H9 (cell line): ENCODE measurements around the gene FAM43A. TPM values are rescaled to one million over a fixed set of nuclear protein-coding genes. Genes with fewer than 3 reads are reported as not detected.

Experiments
- DNase-seq: peaks from one replicate; pipeline ENCODE4 v3.0.0-alpha.2; 2017
- H2AFZ ChIP-seq: one replicate; pipeline ENCODE4 v1.6.1; 2013; ENCODE audit warnings: mild to moderate bottlenecking, low read length, control low read depth, moderate library complexity
- H2AK5ac ChIP-seq: 2 replicates; pipeline ENCODE4 v1.6.1; 2013; ENCODE audit warnings: low read length, control low read depth, mixed read lengths; ENCODE audit not compliant: insufficient read length
- H2BK120ac ChIP-seq: one replicate; pipeline ENCODE4 v1.6.1; 2013; ENCODE audit warnings: low read depth, mild to moderate bottlenecking, low read length, control low read depth, inconsistent platforms; ENCODE audit not compliant: poor library complexity, severe bottlenecking
- H2BK12ac ChIP-seq: 2 replicates; pipeline ENCODE4 v1.6.1; 2013; ENCODE audit warnings: low read length, control low read depth, mixed read lengths, low read depth; ENCODE audit not compliant: insufficient read length
- H2BK15ac ChIP-seq: 2 replicates; pipeline ENCODE4 v1.6.1; 2013; ENCODE audit warnings: low read depth, low read length, control low read depth
- H2BK20ac ChIP-seq: one replicate; pipeline ENCODE4 v1.6.1; 2013; ENCODE audit warnings: low read depth, mild to moderate bottlenecking, low read length, control low read depth, inconsistent platforms; ENCODE audit not compliant: poor library complexity, severe bottlenecking
- H2BK5ac ChIP-seq: 2 replicates; pipeline ENCODE4 v1.6.1; 2013; ENCODE audit warnings: low read length, control low read depth, mixed read lengths; ENCODE audit not compliant: insufficient read length
- H3K14ac ChIP-seq: 2 replicates; pipeline ENCODE4 v1.6.1; 2013; ENCODE audit warnings: low read length, control low read depth; ENCODE audit not compliant: insufficient read depth
- H3K18ac ChIP-seq: 2 replicates; pipeline ENCODE4 v1.6.1; 2013; ENCODE audit warnings: low read depth, mild to moderate bottlenecking, mixed read lengths, low read length, control low read depth; ENCODE audit not compliant: insufficient read length
- H3K23ac ChIP-seq: 2 replicates; pipeline ENCODE4 v1.6.1; 2013; ENCODE audit warnings: low read length, control low read depth, mixed read lengths, low read depth; ENCODE audit not compliant: insufficient read length
- H3K23me2 ChIP-seq: 2 replicates; pipeline ENCODE4 v1.6.1; 2013; ENCODE audit warnings: low read depth, mild to moderate bottlenecking, mixed read lengths, low read length, control low read depth; ENCODE audit not compliant: insufficient read length, poor library complexity, severe bottlenecking
- H3K27ac ChIP-seq: 2 replicates; pipeline ENCODE4 v1.5.1; 2013; ENCODE audit warnings: low read length, control low read depth, mixed read lengths, low read depth; ENCODE audit not compliant: insufficient read length
- H3K27me3 ChIP-seq: 2 replicates; pipeline ENCODE4 v1.6.1; 2013; ENCODE audit warnings: low read length, control low read depth, inconsistent platforms; ENCODE audit not compliant: insufficient read depth
- H3K4ac ChIP-seq: 2 replicates; pipeline ENCODE4 v1.6.1; 2013; ENCODE audit warnings: low read depth, mild to moderate bottlenecking, control low read depth, inconsistent platforms, low read length, moderate library complexity
- H3K4me1 ChIP-seq: 2 replicates; pipeline ENCODE4 v1.6.1; 2013; ENCODE audit warnings: low read length, control low read depth, inconsistent platforms; ENCODE audit not compliant: insufficient read depth
- H3K4me2 ChIP-seq: 2 replicates; pipeline ENCODE4 v1.6.1; 2013; ENCODE audit warnings: low read length, control low read depth, mixed read lengths; ENCODE audit not compliant: insufficient read length, insufficient read depth
- H3K56ac ChIP-seq: 2 replicates; pipeline ENCODE4 v1.6.1; 2013; ENCODE audit warnings: low read depth, mild to moderate bottlenecking, mixed read lengths, low read length, control low read depth; ENCODE audit not compliant: insufficient read length
- H3K79me1 ChIP-seq: 2 replicates; pipeline ENCODE4 v1.6.1; 2013; ENCODE audit warnings: low read depth, mild to moderate bottlenecking, moderate library complexity, low read length, control low read depth, inconsistent platforms; ENCODE audit not compliant: insufficient read depth, poor library complexity, severe bottlenecking
- H3K79me2 ChIP-seq: 2 replicates; pipeline ENCODE4 v1.6.1; 2013; ENCODE audit warnings: low read length, control low read depth, inconsistent platforms; ENCODE audit not compliant: insufficient read depth
- H3K9ac ChIP-seq: 2 replicates; pipeline ENCODE4 v1.6.1; 2013; ENCODE audit warnings: low read length, control low read depth, mixed read lengths; ENCODE audit not compliant: insufficient read length; ENCODE audit errors: extremely low read depth
- H3K9me3 ChIP-seq: one replicate; pipeline ENCODE4 v1.6.1; 2013; ENCODE audit warnings: low read depth, low read length, inconsistent platforms; ENCODE audit not compliant: control insufficient read depth
- H3T11ph ChIP-seq: one replicate; pipeline ENCODE4 v1.6.1; 2013; ENCODE audit warnings: mild to moderate bottlenecking, low read length, control low read depth, inconsistent platforms
- H4K20me1 ChIP-seq: one replicate; pipeline ENCODE4 v1.6.1; 2013; ENCODE audit not compliant: control insufficient read depth, insufficient read length, insufficient read depth
- H4K5ac ChIP-seq: 2 replicates; pipeline ENCODE4 v1.6.1; 2013; ENCODE audit warnings: low read depth, mild to moderate bottlenecking, mixed read lengths, low read length, control low read depth; ENCODE audit not compliant: insufficient read length
- H4K8ac ChIP-seq: replicated peaks from 2 replicates; pipeline ENCODE4 v1.6.1; 2013; ENCODE audit warnings: low read length, control low read depth, mixed read lengths, low read depth; ENCODE audit not compliant: insufficient read length
- H4K91ac ChIP-seq: 2 replicates; pipeline ENCODE4 v1.6.1; 2013; ENCODE audit warnings: low read depth, mild to moderate bottlenecking, moderate library complexity, mixed read lengths, low read length, control low read depth; ENCODE audit not compliant: insufficient read length
- H3K27ac Mint-ChIP-seq, 3 experiments: 2 replicates in 2 of 3; 3 replicates in 1 of 3; pipeline ENCODE4 v1.8.0; 2020 to 2021; ENCODE audit warnings: mixed read lengths in 3 of 3, mild to moderate bottlenecking in 1 of 3, moderate library complexity in 1 of 3
- H3K27me3 Mint-ChIP-seq: 2 replicates; pipeline ENCODE4 v1.8.0; 2021; ENCODE audit warnings: low read depth, mild to moderate bottlenecking, moderate library complexity, mixed read lengths
- H3K36me3 Mint-ChIP-seq, 3 experiments: 2 replicates in 2 of 3; 3 replicates in 1 of 3; pipeline ENCODE4 v1.8.0; 2020 to 2021; ENCODE audit warnings: low read depth in 3 of 3, mixed read lengths in 3 of 3; ENCODE audit not compliant: insufficient read depth in 1 of 3
- H3K4me1 Mint-ChIP-seq, 2 experiments: 2 replicates each; pipeline ENCODE4 v1.8.0; 2020; ENCODE audit warnings: mixed read lengths in 2 of 2
- H3K4me3 Mint-ChIP-seq, 2 experiments: 2 replicates in 1 of 2; 3 replicates in 1 of 2; pipeline ENCODE4 v1.8.0; 2020 to 2021; ENCODE audit warnings: mild to moderate bottlenecking in 2 of 2, mixed read lengths in 2 of 2, moderate library complexity in 1 of 2
- H3K9me3 Mint-ChIP-seq, 2 experiments: 2 replicates in 1 of 2; 3 replicates in 1 of 2; pipeline ENCODE4 v1.8.0; 2020; ENCODE audit warnings: mild to moderate bottlenecking in 2 of 2, mixed read lengths in 2 of 2, moderate library complexity in 1 of 2
- WGBS: extraction: QIAGEN DNeasy Blood & Tissue Kit; methylation state at CpG from one replicate; pipeline ENCODE4 v1.1.7; 2013; ENCODE audit warnings: missing lambda C conversion rate, low lambda C conversion rate, mixed read lengths; ENCODE audit not compliant: insufficient read length; ENCODE audit errors: extremely low coverage; 5-methylcytosine and 5-hydroxymethylcytosine counted together
- total RNA-seq: library from RNA; stranded (reverse); gene quantifications from 2 replicates; pipeline ENCODE4 v1.2.1, GENCODE V29; 2021
- TF ChIP-seq, protein P1 (sequence below): fragments of 200-600 bp; sonication (generic); conservative IDR thresholded peaks from 3 replicates; pipeline ENCODE4 v1.8.0; 2021; ENCODE audit warnings: antibody characterized with exemption, mild to moderate bottlenecking

FAM43A gene
- total RNA-seq, 1 experiment from 2014 or later = 2.7 TPM

DNA sequence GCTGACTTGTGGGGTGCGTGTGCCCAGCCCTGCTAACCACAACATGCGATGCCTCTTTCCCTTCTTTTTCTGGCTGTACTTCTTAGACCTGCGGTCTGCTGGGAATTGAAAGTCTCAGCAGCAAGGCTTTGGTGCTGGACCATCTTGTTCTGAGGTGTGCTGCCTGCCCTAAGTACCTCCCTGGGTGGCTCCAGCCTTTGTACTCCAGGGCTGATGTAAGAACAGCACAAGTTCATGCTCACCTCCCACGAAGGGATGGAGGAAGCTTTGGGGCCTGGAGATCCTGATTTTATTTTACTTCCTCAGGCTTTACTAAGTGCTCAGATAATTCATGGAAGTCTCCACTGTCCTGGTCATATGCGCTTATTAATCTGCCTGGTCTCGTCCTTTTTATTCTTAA is 28.9 kb downstream of the FAM43A start:
- H3K4me3 Mint-ChIP-seq = no peak overlapping the region
- H3K27me3 ChIP-seq = no peaks in the 10 kb centered on the region
- no peaks in the 10 kb centered on the region for H3K79me1 ChIP-seq
- H3T11ph ChIP-seq = no peak overlapping the region
- no peaks in the 10 kb centered on the region for H3K9me3 Mint-ChIP-seq
- H3K18ac ChIP-seq = no peak overlapping the region
- H3K23ac ChIP-seq = no peak overlapping the region
- H3K27ac Mint-ChIP-seq = no peak overlapping the region
- WGBS = no CpG with 5 or more reads among the region's 6 CpGs
- no peak overlapping the region for H2AK5ac ChIP-seq
- H2BK5ac ChIP-seq = no peak overlapping the region
- no peak overlapping the region for H4K91ac ChIP-seq
- H3K56ac ChIP-seq = no peak overlapping the region
- H2BK12ac ChIP-seq = no peak overlapping the region
- H3K23me2 ChIP-seq = peaks cover 4% of the 10 kb centered on the region
- no peak overlapping the region for H2BK15ac ChIP-seq
- no peak for DNase-seq
- H3K9me3 ChIP-seq = no peaks in the 10 kb centered on the region
- H3K27me3 Mint-ChIP-seq = no peaks in the 10 kb centered on the region
- TF ChIP-seq, protein P1, sequence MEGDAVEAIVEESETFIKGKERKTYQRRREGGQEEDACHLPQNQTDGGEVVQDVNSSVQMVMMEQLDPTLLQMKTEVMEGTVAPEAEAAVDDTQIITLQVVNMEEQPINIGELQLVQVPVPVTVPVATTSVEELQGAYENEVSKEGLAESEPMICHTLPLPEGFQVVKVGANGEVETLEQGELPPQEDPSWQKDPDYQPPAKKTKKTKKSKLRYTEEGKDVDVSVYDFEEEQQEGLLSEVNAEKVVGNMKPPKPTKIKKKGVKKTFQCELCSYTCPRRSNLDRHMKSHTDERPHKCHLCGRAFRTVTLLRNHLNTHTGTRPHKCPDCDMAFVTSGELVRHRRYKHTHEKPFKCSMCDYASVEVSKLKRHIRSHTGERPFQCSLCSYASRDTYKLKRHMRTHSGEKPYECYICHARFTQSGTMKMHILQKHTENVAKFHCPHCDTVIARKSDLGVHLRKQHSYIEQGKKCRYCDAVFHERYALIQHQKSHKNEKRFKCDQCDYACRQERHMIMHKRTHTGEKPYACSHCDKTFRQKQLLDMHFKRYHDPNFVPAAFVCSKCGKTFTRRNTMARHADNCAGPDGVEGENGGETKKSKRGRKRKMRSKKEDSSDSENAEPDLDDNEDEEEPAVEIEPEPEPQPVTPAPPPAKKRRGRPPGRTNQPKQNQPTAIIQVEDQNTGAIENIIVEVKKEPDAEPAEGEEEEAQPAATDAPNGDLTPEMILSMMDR = no peak
- H3K9ac ChIP-seq = no peak overlapping the region
- H3K79me2 ChIP-seq = no peaks in the 10 kb centered on the region
- no peak overlapping the region for H3K27ac ChIP-seq
- no peak overlapping the region for H3K14ac ChIP-seq
- no peak overlapping the region for H2BK120ac ChIP-seq
- H2AFZ ChIP-seq = no peak overlapping the region
- no peak overlapping the region for H4K5ac ChIP-seq
- H3K36me3 Mint-ChIP-seq = no peaks in the 10 kb centered on the region
- H3K4me2 ChIP-seq = no peak overlapping the region
- peaks cover 0 to 3% of the 10 kb centered on the region in 2 experiments; a peak in 1 of 4 replicates for H3K4me1 Mint-ChIP-seq
- H3K4ac ChIP-seq = no peak overlapping the region
- no peaks in the 10 kb centered on the region for H3K4me1 ChIP-seq
- no peaks in the 10 kb centered on the region for H4K20me1 ChIP-seq
- no peak overlapping the region for H4K8ac ChIP-seq
- H2BK20ac ChIP-seq = no peak overlapping the region
